HG02763 (cell line): Measurements from ENCODE around the gene HEPHL1.
"Not testable (repeated sequence)": the region's sequence is repeated elsewhere in the genome, so short reads cannot be mapped to it uniquely, and the experiment has no call there.

Experiments used
- ATAC-seq: cut with Tn5 transposase; IDR thresholded peaks from one replicate; pipeline ENCODE4 v1.9.1; 2021; ENCODE audit warnings: mild to moderate bottlenecking, moderate library complexity; ENCODE audit not compliant: unreplicated experiment

HEPHL1 gene

GRCh38 chr11:94020777-94021481, at the start of gene HEPHL1:
Gene HEPHL1 (plus strand): TSS chr11:94021354. CDS start chr11:94021369, 15 bp downstream.
- ATAC-seq: no peak

GRCh38 chr11:93972790-93973189, 48.4 kb upstream of the HEPHL1 start:
- no peak for ATAC-seq

- ATAC-seq: not testable (repeated sequence)
These were observed 47.7 kb upstream of the HEPHL1 start for GRCh38 chr11:93973322-93974051.

- ATAC-seq: no peak
These were observed 46.4 kb upstream of the HEPHL1 start for GRCh38 chr11:93974759-93975158.

GRCh38 chr11:93976577-93977254, 44.4 kb upstream of the HEPHL1 start:
- not testable (repeated sequence) for ATAC-seq

- ATAC-seq: no peak
These were observed 37.5 kb upstream of the HEPHL1 start for GRCh38 chr11:93983542-93984195.

- ATAC-seq: no peak
These were observed 37.0 kb upstream of the HEPHL1 start for GRCh38 chr11:93984196-93984567.

GRCh38 chr11:93984936-93985335, 36.2 kb upstream of the HEPHL1 start:
- no peak for ATAC-seq

GRCh38 chr11:93986716-93987115, 34.4 kb upstream of the HEPHL1 start:
- ATAC-seq: no peak

GRCh38 chr11:93988455-93988854, 32.7 kb upstream of the HEPHL1 start:
- ATAC-seq: no peak

- no peak for ATAC-seq
These were observed 32.2 kb upstream of the HEPHL1 start for GRCh38 chr11:93988912-93989311.

- no peak for ATAC-seq
These were observed 27.4 kb upstream of the HEPHL1 start for GRCh38 chr11:93993747-93994146.

GRCh38 chr11:93997741-93998140, 23.4 kb upstream of the HEPHL1 start:
- ATAC-seq: no peak

- ATAC-seq: no peak
These were observed 20.5 kb upstream of the HEPHL1 start for GRCh38 chr11:94000659-94001058.

- no peak for ATAC-seq
These were observed 18.9 kb upstream of the HEPHL1 start for GRCh38 chr11:94002226-94002625.

GRCh38 chr11:94007426-94007825, 13.7 kb upstream of the HEPHL1 start:
- no peak for ATAC-seq

GRCh38 chr11:94007906-94008305, 13.2 kb upstream of the HEPHL1 start:
- ATAC-seq: no peak

GRCh38 chr11:94010136-94010535, 11.0 kb upstream of the HEPHL1 start:
- ATAC-seq: no peak

GRCh38 chr11:94011478-94011877, 9.7 kb upstream of the HEPHL1 start:
- ATAC-seq: no peak

- no peak for ATAC-seq
These were observed 3.7 kb upstream of the HEPHL1 start for GRCh38 chr11:94017446-94017845.

- no peak for ATAC-seq
These were observed 2.4 kb upstream of the HEPHL1 start for GRCh38 chr11:94018721-94019120.
